ENCODE data around the gene MCF2.
A peak's percentile ranks its signal among the peaks of the same experiment; 100 is the strongest.

The MCF2 gene

DNA sequence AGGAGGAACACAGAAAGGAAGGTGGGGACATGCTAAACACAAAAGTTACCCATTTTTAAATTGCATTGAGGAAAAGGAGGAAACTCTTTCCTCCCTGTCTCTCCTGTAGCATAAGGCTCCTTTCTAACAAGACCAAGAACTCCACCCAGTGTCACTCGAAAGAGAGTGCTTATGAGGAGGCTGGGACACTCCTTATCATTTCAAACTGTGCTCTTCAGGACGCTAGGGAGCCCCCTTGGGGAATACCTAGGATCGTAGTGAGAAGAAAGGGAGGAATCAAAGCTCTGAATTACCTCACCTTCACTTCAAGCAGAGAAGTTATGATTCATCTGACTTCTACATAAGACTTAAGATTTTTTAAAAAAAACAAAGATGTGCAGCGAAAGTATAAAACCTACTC lies 111.9 kb downstream of the MCF2 start:
- FAIRE-seq: no peak
- DNase-seq (ENCODE audit: insufficient read length, low spot score): no peak

DNA sequence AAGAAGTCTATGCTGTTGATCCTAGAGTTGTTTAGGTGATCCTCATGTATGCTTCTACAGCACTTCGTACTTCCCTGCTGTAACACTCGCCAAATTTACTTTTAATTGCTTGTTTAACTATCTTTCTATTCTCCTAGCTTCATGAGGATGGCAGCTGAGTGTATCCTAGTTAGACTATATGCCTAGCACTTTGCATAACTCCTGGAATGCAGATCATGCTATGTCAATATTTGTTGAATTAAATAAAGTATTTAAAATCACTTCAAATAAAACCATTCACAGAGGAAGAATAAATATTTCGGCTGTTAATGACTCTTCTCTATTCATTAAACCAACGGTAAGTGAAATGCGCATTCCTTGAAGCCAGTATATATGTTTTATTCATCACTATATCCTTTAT lies 122.4 kb downstream of the MCF2 start:
- FAIRE-seq: no peak

DNA sequence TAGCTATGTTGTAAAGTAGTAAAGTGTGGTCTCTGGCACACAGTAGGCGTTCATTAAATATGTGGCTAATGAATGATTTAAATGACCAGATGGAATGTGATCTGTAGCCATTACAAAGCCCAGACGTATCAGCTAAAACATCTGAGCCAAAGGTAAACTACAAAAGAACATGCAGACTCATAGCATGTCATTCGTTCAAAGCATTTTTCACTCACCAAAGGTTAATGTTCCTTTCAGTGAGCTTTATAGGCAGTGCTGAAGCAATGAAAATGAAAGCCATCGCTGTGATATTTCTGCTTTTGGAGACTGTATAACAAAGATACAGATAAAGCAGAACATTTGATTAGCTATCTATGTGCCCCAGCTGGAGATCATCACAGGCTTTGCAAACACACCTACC lies 126.9 kb downstream of the MCF2 start:
- FAIRE-seq: no peak
- no peak for DNase-seq (ENCODE audit: insufficient read length, low spot score)

More for the DNA sequence above, 122.4 kb downstream of the MCF2 start:
- no peak for DNase-seq (ENCODE audit: insufficient read length, low spot score)

DNA sequence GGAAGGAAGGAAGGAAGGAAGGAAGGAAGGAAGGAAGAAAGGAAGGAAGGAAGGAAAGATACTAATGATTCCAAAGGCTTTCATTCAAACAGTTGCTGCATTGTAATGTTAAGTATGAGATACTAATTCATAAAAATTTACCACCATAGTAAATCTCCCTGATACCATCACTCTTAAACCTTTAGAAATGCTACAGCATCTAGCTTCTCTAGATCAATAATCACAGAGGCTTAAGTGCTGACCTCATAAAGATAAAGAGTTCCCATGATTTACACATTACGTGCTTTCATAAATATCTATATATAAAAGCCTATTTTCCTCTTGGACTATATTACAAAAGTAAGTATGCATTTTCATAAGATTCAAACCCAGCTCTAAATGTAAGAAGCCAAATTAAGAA lies 141.0 kb downstream of the MCF2 start:
- no peak for DNase-seq (ENCODE audit: insufficient read length, low spot score)
- no peak for FAIRE-seq

DNA sequence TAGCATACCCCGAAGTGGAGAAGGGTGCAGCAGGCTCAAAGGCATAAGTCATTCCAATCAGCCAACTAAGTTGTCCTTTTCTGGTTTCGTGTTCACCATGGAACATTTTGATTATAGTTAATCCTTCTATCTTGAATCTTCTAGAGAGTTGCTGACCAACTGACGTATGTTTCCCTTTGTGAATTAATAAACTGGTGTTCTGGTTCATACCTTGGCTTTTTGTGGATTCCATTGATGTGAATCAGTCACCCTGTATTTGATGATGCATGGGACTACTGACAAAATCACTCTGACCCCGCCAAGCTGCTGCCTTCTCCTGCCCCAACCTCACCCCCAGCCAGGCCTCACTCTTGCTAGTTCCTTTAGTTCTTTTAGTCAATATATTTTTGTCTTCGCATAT lies 144.7 kb downstream of the MCF2 start:
- no peak for FAIRE-seq
- DNase-seq (ENCODE audit: insufficient read length, low spot score): no peak

DNA sequence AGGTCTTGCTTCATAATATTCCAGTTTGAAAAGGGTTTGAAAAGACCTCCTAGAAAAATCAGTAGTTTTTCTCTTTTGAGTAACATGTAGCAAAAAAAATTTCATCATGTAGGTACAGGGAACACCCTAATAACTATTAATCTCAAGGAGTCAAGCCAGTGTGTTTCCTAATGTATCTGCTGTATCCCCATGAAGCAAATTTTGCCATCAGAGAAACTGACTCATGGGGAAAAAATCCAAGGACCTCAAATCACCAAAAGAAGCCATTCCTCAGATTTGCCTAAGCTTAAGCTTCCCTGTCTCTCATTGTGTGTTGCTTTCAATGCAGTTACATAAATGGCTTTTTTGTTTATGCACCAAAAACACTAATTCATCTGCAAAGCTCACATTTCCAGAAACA lies 147.7 kb downstream of the MCF2 start:
- DNase-seq (ENCODE audit: insufficient read length, low spot score): no peak

DNA sequence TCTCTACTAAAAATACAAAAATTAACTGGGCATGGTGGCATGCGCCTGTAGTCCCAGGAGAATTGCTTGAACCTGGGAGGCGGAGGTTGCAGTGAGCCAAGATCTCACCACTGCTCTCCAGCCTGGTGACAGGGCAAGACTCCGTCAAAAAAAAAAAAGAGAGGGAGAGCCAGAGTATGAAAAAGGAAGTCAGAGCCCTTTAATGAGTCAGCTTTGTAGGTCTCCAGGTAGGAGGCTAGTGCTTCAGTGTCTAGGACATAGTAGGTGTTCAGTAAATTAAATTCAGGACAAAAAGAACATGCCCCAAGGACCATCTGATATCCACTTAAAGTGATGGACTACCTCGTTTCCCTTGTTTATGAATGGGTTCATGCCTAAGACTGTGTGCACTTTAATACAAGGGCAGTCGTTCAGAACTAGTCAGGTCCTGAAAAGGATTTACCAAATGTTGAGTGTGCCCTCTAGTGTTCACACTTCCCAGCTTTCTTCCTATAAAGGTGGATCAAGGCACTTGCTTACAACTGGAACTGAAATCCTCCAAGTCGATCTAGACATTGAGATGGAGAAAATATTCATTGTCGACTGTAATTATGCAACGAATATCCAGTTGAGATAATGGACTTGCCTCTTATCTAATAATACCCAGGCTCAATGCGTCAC lies 148.5 kb downstream of the MCF2 start:
- FAIRE-seq (no peak), DNase-seq (ENCODE audit: insufficient read length, low spot score) (peak; percentile 0)

More for the DNA sequence above, 147.7 kb downstream of the MCF2 start:
- no peak for FAIRE-seq

DNA sequence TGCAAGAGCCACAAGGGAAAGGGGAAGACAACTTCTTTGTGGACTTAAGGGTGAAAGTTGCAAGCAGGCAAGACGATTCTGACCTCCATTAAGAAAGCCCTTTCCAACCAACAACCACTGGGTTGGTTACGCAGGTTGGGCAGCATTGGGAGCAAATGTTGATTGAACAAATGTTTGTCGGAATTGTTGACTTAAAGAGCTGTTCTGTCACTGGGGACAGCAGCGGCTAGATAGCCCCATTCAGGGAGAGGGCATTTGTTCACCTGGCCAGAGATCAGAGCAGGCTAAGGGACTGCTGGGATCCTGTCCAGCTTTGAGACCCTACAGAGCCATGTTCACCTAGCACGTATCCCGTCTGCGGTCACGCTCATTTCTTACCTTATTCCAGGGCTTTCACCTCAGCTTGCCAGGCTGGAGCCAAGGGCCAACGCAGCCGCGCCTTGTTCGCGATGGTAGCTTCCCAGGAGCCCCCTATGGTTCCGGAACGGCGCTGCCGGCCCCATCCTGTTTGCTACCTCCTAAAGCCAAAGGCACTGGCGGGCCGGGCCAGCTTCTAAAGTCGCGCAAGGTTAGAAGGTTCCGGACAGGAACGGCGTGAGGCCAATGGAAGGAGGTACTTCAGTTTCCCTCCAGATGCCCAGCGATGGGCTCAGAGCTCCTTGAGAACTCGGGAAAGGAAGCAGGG lies 152.8 kb downstream of the MCF2 start:
- no peak for FAIRE-seq
- no peak for DNase-seq (ENCODE audit: insufficient read length, low spot score)

DNA sequence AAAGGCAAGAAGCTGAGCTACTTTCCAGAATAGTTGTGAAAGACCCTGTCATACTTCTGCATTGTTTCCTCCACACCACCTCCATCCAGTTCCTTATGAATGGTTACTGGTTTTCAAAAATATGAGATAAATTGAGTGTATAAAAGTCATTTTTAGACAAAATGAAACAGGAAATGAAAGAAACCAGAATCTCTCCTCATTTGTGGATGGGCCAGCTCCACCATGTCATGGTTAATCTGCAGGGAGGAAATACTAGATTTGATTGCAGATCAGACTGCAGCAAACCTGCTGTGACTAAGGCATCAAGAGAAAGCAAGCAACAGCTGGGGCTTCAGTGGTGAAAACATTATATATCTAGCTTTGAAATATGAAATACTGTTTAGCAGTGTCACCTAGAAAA lies 153.6 kb downstream of the MCF2 start:
- DNase-seq (ENCODE audit: insufficient read length, low spot score): no peak
- no peak for FAIRE-seq

DNA sequence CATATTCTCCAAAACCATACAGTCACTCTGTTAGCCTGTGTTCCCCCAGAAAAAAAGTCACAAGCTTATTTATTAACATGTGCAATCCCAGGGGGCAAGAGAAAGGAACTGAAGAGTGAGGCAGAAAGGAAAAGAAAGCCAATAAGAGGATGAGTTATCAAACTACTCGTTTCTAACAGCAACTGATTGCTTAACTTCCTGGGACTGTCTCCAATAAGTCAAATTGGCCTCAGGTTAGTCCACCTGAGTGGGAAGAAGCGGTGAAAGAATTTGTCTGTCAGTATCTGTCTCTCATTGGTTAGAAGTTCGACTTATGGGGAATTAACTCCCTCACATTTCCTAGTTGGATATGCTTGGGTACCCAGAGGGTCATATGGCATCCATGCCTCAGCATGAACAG lies 163.4 kb downstream of the MCF2 start:
- FAIRE-seq (no peak), DNase-seq (ENCODE audit: insufficient read length, low spot score) (no peak)

DNA sequence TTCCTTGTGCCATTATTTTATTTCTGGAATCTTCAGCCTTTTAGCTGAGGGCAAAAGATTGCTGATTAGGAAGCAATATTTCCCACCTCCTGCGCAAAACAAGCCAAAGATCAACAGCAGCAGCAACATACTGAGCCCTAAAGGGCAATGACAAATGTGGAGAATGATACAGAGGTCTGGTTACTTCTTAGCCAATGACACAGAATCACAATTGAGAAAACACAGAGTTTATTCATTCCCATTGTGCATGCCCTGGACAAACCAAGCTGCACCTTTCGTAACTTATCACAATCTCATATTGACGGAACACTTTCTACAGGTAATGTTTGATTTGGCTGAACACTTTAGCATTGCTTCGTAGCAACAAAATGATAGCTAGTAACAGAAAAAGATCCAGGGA lies 164.0 kb downstream of the MCF2 start:
- FAIRE-seq (no peak), DNase-seq (ENCODE audit: insufficient read length, low spot score) (no peak)

DNA sequence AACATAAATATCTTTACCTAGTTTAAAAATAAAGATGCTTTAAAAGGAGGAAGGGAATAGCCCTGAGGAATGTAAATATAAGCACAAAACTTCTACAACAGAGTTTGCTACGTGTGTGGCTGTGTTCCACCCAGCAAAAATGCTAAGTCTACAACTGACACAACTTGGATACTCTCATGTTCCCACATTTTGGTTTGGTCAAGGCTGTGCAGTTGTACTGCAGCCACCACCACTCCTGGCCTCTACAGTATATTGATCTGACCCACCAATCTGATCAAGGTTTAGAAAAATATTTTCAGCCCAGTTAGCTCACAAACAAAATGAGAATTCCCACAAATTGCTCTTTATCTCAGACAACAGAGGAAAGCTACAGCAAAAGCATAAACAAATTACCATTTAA lies 165.3 kb downstream of the MCF2 start:
- FAIRE-seq (no peak), DNase-seq (ENCODE audit: insufficient read length, low spot score) (no peak)

DNA sequence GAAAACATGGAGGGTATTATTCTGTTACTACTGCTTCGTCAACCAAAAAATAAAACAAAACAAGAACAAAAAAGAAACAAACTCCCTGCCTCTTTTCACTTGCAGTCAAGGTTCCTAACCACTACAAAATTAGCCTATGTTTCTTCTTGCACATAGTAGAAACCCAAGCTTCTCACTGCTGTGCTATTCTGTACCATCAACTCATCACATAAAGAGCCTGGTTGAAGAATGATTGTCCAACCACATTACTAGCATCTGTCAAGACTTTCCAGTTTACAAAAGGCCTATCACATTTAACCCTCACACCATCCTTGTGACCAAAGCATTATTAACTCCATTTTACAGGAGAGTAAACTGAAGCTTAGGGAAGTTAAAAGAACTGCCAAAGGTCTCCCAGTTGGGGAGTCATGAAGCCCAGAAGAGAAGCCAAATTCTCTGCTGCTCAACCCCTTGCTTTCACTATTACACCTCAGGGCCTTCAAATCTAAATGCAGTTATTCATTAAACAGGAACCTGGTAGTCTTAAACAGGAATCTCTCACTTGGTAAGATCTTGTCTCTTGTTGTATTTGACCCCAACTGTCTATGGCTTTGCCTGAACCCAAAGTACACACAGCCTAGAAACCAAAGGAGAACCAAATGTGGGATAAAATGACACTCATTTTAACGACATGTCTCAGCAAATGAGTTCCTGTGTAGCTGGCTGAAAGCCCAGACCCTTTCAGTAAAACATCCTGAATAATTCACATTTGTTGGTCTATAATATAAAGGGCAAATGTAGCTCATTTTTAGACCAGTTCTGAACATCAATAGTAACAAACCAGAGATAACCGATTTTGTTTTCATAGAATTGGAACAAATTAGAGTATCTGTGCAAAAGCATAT lies 168.8 kb downstream of the MCF2 start:
- DNase-seq (ENCODE audit: insufficient read length, low spot score) (no peak), FAIRE-seq (no peak)

DNA sequence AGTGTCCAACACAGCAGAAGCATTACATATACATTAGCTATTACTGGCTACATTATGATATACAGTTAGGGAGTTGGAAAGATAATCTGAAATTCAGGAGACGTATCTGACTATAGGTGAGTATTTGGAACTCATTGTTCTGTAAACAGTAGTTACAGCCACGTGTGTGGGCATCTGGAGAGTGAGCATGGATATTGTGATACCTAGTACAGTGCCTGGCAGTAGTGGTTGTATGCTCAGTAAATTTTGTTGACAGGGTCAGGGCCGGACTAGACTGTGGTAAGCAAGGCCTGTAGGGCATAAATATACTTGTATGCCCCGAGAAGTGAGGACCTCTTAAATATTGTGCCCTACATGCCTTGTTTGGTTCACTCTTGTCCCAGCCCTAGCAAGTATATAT lies 174.5 kb downstream of the MCF2 start:
- DNase-seq (ENCODE audit: insufficient read length, low spot score): no peak
- FAIRE-seq: no peak

DNA sequence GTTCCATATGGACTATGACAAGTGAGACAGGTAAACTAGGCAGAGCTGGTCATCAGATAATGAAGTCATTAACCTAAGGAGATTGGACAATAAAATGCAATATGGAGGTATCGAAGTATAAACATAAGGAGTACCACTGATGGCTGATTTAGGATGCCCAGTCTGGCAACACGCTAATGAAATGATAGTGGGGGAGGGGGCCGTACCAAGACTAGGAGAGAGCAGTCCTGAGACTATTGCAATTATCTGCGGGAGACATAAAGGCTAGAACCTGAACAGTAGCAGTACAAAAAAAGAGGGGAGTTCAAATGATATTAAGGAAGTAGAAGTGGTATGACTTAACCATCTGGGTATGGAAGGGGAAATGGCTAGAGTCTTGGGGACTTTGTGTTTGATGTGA lies 175.1 kb downstream of the MCF2 start:
- no peak for DNase-seq (ENCODE audit: insufficient read length, low spot score)
- FAIRE-seq: no peak
